NCI-H510A (cell line): ENCODE measurements around the gene MBLAC2.
A peak's percentile ranks its signal among the peaks of the same experiment; 100 is the strongest.

Source experiments
- DNase-seq: peaks from one replicate; lab custom pipeline; 2025; lab: John Stamatoyannopoulos, UW

MBLAC2 gene

DNA sequence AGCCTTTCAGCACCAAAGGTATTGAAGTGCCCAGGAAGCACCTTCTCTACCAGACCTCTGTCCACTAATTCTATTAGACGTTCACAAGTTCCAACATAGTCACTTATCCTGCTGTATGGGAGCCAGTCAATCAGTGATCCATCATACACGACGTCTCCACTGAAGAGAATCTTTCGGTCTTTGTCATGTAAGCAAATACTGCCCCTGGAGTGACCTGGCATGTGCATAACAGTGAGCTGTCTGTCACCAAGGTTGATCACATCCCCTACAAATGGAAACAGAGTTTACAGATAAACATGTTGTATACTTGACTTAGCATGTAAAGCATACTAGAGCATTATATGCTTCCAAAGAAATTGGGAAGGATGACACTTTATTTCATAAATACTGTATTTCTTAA is 13.3 kb downstream of the MBLAC2 start:
- DNase-seq = no peak

DNA sequence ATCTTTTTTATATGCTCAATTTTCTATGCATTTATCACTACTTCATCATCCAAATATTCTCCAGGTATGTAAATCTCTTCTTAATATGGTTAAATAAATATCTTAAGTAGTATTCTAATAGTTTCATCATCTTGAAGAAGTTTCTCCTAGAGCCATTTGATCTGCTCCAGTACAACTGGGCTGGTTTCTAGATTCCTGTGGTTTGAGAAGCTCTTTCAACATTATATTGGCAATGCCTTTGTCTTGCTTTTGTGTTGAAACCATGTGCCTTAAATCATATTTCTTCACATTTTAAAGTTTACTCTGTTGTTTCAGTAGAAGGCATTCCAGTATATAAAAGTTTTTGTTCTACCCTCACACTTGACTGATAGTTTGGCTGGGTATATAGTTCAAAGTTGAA is 27.6 kb downstream of the MBLAC2 start:
- no peak for DNase-seq

GRCh38 chr5:90440644-90441043 is 33.9 kb downstream of the MBLAC2 start:
- no peak for DNase-seq

DNA sequence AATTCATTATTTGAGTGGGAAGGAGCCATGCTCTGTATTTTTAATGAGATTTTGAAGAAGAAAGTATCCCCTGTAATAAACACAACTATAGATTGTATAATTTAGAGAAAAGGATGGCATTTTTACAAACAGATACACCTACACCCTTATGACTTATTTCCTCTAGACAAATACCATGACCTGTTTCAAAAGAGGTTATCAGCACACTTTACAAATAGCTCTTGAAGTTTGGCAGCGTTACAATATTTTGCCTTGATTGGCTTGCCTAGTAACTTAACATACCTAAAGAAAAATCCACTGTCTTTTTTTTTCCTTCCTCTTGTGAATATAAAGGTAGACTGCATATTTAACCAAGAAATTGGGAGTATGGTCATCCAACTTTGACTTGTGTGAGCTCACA is 36.5 kb downstream of the MBLAC2 start:
- DNase-seq = no peak

GRCh38 chr5:90437663-90438062 is 36.9 kb downstream of the MBLAC2 start:
- DNase-seq = no peak

GRCh38 chr5:90434116-90434714 is 40.4 kb downstream of the MBLAC2 start:
- no peak for DNase-seq

GRCh38 chr5:90424245-90424644 is 50.3 kb downstream of the MBLAC2 start:
- no peak for DNase-seq

DNA sequence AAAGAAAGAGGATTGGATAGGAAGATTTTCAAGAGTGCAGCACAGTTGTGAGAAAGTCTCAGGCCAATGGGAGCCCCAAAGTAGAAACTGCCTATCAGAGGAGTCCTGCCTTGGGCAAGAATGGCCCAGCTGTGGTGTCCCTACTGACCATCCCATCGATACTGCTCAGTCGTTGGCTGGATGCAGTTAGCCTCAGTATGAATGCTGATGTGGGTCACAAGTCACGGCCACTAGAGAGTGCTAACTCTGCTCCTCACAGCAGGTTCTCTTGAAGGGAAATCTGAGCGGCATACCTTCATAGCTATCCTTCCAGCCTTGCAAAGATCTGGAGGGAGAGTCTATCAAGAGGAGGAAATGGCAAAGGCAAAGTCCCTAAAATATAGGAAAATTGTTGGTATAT is 53.4 kb downstream of the MBLAC2 start:
- no peak for DNase-seq

- DNase-seq = no peak
Measured at GRCh38 chr5:90418214-90418613, 56.4 kb downstream of the MBLAC2 start.

GRCh38 chr5:90410178-90410762 is 64.3 kb downstream of the MBLAC2 start:
- no peak for DNase-seq

GRCh38 chr5:90409318-90410177 is 65.0 kb downstream of the MBLAC2 start, which contains the start of gene CETN3:
Gene CETN3 (minus strand): TSS chr5:90409756. CDS start chr5:90409661, 95 bp downstream.
- DNase-seq = peak; percentile 85

GRCh38 chr5:90408571-90409317 is 65.8 kb downstream of the MBLAC2 start:
- no peak for DNase-seq
